ENCODE data around the gene CCDC148.
"Not testable (repeated sequence)": the region's sequence is repeated elsewhere in the genome, so short reads cannot be mapped to it uniquely, and the experiment has no call there.

The CCDC148 gene

GRCh38 chr2:158350751-158351465 lies 105.6 kb downstream of the CCDC148 start:
- not testable (repeated sequence) for FAIRE-seq

DNA sequence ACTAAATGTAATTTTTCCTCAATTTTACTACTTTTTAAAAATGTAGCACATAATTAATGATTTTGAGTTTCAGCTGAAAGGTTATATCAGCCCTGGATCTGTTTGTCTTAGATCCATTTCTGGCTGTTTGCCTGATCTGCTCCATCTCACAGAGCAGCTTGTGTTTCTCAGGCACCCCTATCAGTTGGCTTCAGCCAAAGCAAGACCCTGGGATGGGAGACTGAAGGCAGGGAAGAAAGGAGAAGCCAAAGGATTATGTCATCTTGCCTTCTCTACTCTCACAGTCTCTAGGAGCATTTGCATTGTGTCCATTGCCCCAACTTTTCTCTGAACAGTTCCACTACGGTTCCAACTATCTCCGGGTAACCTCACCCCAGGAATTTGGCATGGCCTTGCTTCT lies 110.5 kb downstream of the CCDC148 start:
- no peak for FAIRE-seq

DNA sequence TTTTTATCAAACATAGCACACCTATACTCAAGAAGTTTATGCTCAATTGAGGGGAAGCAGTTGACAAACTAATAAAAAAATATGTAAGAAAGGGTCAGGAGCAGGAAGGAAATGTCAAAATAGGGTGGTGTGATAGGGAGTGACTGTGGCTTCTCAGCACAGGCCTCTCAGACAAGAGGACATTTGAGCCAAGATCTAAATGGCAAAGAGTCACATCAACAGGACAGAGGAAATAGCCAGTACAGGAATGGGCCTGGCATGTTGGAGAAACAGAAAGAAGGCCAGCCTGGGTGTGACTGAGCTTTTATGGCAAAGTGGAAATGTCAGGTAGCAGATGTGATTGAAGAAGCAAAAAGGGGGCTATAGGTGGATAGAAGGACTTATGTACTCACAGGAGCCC lies 117.0 kb downstream of the CCDC148 start:
- FAIRE-seq: no peak

GRCh38 chr2:158337018-158337417 lies 119.5 kb downstream of the CCDC148 start:
- no peak for FAIRE-seq

DNA sequence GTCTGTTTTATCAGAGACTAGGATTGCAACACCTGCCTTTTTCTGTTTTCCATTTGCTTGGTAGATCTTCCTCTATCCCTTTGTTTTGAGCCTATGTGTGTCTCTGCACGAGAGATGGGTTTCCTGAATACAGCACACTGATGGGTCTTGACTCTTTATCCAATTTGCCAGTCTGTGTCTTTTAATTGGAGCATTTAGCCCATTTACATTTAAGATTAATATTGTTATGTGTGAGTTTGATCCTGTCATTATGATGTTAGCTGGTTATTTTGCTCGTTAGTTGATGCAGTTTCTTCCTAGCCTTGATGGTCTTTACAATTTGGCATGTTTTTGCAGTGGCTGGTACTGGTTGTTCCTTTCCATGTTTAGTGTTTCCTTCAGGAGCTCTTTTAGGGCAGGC lies 124.8 kb downstream of the CCDC148 start:
- FAIRE-seq: not testable (repeated sequence)

GRCh38 chr2:158325782-158326340 lies 130.7 kb downstream of the CCDC148 start:
- FAIRE-seq: no peak

DNA sequence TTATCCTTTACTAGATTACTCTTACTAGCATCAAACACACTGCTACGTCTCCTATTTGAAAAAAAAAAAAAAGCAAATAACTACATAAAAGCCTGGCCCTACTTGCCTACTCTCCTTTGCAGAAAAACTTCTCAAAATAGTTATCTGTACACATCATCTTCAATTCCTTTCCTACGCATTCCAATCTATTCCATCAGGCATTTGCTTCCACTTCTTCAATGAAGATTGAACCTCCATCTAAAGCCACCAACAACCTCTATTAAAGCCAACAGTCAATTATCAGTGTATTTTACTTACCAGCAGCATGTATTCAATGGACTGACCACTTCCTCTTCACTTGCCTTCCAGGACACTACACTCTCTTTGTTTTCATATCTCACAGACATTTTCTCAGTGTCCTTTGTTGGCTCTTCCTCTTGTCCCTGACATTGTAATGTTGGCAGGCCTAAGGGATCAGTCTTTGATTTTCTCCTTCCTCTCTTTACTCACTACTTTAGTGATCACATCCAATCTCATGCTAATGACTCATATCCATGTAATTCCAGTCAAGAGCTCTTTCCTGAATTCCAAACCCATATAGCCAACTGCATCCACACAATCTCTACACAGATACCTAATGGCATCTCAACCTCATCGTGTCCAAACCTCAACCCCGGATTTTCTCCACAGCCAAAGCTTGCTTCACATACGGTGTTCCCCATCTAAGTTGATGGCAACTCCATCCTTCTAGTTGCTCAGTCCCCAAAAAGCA lies 131.3 kb downstream of the CCDC148 start:
- no peak for FAIRE-seq

DNA sequence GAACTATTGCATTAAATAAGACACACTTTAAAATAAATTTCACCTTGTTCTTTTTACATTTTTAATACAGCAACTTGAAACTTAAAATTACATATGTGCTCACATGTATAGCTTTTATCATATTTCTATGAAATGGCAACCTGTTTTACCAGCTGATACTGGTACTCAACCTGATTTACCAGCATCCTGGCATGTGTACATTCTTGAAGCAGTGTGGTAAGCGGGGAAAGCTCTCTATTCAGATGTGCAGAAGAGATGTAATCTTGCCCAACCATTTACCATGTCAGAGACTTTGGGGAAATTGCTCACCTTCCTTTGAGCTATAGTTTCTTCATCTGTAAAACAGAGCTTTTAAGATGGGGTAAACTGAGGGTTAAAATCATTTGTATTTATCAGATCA lies 133.2 kb downstream of the CCDC148 start:
- FAIRE-seq: no peak

- FAIRE-seq: no peak
These were observed 135.3 kb downstream of the CCDC148 start for GRCh38 chr2:158321264-158321663.

- FAIRE-seq: no peak
These were observed 137.3 kb downstream of the CCDC148 start for GRCh38 chr2:158319269-158319668.

DNA sequence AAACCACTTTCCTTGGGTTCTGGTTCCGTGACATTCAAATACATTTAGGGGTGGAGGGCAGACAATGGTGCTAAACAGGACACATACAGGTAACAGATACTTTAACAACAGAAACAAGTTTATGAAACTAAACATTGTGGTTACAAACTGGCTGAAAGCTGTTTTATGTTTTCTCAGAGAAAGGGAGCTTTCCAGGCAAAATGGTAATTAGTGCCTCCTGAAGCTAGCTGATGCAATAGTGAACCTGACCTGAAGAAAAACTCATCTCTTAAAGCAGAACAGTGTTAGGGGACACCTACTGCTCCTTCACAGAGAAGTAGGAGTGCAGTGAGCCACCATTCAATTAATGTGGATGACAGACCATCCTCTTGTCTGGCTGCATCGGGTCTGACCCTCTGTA lies 138.9 kb downstream of the CCDC148 start:
- FAIRE-seq: no peak

GRCh38 chr2:158315803-158316414 lies 140.6 kb downstream of the CCDC148 start:
- no peak for FAIRE-seq

DNA sequence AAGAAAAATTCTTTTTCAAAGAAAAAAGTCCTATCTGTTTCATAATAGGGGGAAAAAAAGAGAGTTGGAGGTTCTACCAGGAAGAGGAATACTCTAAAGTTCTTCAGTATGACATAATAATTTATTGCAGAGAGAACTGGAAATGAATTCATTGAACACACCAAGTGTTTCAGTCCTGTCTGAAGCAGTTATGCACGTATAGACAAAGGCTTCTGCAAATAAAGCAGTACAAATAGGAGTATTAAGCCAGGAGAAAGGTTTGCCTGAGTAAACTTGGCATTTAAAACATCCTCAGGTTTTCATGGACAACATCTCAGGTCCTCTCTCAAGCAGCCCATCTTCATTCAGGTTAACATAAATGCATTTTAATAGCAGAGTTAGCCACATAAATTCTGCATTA lies 141.6 kb downstream of the CCDC148 start:
- no peak for FAIRE-seq

DNA sequence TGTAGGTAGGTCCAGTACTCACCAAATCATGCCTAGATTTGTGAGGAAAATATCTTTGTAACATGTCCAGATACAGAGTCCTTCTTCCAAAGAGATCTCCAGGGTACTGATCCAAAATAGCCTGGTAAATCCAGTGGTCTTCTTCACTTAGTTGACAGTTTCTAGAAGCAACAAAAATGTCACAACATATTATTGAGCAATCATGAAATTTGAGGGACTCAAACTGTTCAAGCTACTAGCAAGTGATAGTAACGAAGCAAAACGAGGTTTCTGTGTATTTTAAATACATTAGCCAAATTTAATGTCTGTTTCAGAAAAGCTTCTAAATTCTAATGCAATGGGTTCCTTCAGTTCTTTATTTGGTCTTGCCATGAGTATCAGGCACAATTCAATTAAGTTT lies 142.8 kb downstream of the CCDC148 start:
- no peak for FAIRE-seq

- no peak for FAIRE-seq
These were observed 143.6 kb downstream of the CCDC148 start for GRCh38 chr2:158312981-158313380.

DNA sequence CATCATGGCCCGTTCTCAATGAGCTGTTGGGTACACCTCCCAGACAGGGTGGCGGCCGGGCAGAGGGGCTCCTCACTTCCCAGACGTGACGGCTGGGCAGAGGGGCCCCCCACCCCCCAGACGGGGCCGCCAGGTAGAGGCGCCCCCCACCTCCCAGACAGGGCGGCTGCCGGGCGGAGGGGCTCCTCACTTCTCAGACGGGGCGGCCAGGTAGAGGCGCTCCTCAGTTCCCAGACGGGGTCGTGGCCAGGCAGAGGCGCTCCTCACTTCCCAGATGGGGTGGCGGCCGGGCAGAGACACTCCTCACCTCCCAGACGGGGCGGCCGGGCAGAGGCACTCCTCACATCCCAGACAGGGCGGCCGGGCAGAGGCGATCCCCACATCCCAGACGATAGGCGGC lies 146.1 kb downstream of the CCDC148 start:
- FAIRE-seq: not testable (repeated sequence)

- no peak for FAIRE-seq
These were observed 151.1 kb downstream of the CCDC148 start for GRCh38 chr2:158305501-158305900.

DNA sequence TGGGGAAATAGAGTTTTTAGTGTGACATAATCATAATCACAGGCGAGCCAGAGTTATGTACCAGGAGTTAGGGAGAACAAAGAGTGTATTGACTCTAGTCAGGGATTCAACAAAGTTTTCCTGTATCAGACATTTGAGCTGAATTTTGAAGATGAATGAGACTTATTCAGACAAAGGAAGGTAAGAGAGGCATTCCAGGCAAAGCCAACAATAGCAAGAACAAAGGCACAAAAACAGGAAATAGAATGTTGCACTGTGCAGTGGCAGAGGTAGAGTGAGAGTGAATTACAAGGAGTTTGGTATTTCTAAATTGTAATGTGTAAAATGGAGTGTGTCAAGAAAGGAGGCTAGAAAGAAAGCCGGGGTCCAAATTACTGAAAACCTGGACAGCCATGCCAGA lies 156.2 kb downstream of the CCDC148 start:
- FAIRE-seq: no peak

DNA sequence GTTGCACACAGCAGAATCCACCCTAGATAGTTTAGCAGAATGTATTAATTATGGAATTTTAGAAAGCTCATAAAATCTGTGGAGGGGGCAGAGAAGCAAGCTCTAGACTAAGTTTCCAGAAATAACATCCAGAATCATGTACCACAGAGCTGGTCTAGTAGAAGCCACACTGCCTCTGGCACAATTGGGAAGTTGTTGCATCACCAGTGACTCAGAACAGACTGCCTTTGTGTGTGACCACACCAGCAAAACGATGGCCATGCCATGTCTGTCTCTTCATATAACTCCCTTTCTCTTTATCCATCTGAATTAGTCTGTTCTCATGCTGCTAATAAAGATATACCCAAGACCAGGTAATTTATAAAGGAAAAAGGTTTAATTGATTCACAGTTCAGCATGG lies 158.9 kb downstream of the CCDC148 start:
- FAIRE-seq: no peak

DNA sequence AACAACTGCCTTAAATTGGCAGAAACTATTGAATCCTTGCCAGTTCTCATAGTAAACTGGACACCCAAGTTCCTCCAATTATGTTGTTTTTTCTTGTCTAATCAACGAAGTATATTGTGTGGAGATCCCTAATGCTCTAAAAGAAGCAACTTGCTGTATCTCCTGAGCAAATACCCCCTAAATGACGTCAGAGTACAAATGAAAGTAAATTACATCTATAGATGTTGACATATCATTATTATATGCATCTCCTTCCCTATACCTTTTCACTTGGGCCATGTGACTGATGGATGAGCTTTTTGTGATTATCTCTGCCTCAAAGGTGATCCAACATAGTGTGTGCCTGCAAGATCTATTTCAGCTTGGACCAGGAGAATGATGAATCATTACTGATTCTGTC lies 159.4 kb downstream of the CCDC148 start:
- no peak for FAIRE-seq

DNA sequence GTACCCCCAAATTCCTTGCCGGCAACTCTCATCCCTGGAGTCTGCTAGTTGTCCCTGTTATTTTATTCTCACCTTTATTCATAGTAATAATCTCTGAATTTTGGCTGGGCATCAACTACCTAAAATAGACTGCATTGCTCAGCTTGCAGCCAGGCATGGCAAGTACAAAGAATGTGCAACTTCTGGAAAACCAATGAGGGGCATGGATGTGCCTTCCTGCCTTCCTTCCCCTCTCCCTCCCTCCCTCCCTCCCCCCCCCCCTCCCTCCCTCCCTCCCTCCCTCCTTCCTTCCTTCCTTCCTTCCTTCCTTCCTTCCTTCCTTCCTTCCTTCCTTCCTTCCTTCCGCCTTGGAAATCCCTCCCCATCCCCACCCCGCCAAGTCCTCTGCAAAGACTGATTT lies 162.8 kb downstream of the CCDC148 start:
- no peak for FAIRE-seq

GRCh38 chr2:158291544-158292180 lies 164.9 kb downstream of the CCDC148 start:
- no peak for FAIRE-seq

DNA sequence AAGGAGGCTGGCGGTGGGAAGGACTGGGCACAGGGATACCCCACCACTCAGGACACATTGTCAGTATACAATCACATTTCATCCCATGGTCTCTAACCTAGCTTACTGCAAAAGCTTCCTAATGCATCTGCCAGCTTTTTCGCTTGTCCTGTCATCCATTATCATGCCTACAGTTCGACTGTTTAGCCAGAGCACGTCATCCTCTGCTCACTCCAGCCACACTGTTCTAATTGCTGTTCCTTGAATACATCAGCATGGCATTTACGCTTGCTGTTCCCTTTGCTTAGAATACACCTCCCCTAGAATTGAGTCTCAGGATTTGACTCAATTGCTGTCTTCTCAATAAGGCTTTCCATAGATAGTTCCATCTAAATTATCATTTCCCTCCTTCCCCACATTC lies 166.3 kb downstream of the CCDC148 start:
- no peak for FAIRE-seq

Data from A204.1 (cell line).